H9 (cell line): Measurements from ENCODE around the gene PDIA6. TPM values are rescaled to one million over a fixed set of nuclear protein-coding genes. Genes with fewer than 3 reads are reported as not detected.

Source experiments
- DNase-seq: peaks from one replicate; pipeline ENCODE4 v3.0.0-alpha.2; 2017
- H2AFZ ChIP-seq: one replicate; pipeline ENCODE4 v1.6.1; 2013; ENCODE audit warnings: mild to moderate bottlenecking, low read length, control low read depth, moderate library complexity
- H2AK5ac ChIP-seq: 2 replicates; pipeline ENCODE4 v1.6.1; 2013; ENCODE audit warnings: low read length, control low read depth, mixed read lengths; ENCODE audit not compliant: insufficient read length
- H2BK120ac ChIP-seq: one replicate; pipeline ENCODE4 v1.6.1; 2013; ENCODE audit warnings: low read depth, mild to moderate bottlenecking, low read length, control low read depth, inconsistent platforms; ENCODE audit not compliant: poor library complexity, severe bottlenecking
- H2BK12ac ChIP-seq: 2 replicates; pipeline ENCODE4 v1.6.1; 2013; ENCODE audit warnings: low read length, control low read depth, mixed read lengths, low read depth; ENCODE audit not compliant: insufficient read length
- H2BK15ac ChIP-seq: 2 replicates; pipeline ENCODE4 v1.6.1; 2013; ENCODE audit warnings: low read depth, low read length, control low read depth
- H2BK20ac ChIP-seq: one replicate; pipeline ENCODE4 v1.6.1; 2013; ENCODE audit warnings: low read depth, mild to moderate bottlenecking, low read length, control low read depth, inconsistent platforms; ENCODE audit not compliant: poor library complexity, severe bottlenecking
- H2BK5ac ChIP-seq: 2 replicates; pipeline ENCODE4 v1.6.1; 2013; ENCODE audit warnings: low read length, control low read depth, mixed read lengths; ENCODE audit not compliant: insufficient read length
- H3K14ac ChIP-seq: 2 replicates; pipeline ENCODE4 v1.6.1; 2013; ENCODE audit warnings: low read length, control low read depth; ENCODE audit not compliant: insufficient read depth
- H3K18ac ChIP-seq: 2 replicates; pipeline ENCODE4 v1.6.1; 2013; ENCODE audit warnings: low read depth, mild to moderate bottlenecking, mixed read lengths, low read length, control low read depth; ENCODE audit not compliant: insufficient read length
- H3K23ac ChIP-seq: 2 replicates; pipeline ENCODE4 v1.6.1; 2013; ENCODE audit warnings: low read length, control low read depth, mixed read lengths, low read depth; ENCODE audit not compliant: insufficient read length
- H3K23me2 ChIP-seq: 2 replicates; pipeline ENCODE4 v1.6.1; 2013; ENCODE audit warnings: low read depth, mild to moderate bottlenecking, mixed read lengths, low read length, control low read depth; ENCODE audit not compliant: insufficient read length, poor library complexity, severe bottlenecking
- H3K27ac ChIP-seq: 2 replicates; pipeline ENCODE4 v1.5.1; 2013; ENCODE audit warnings: low read length, control low read depth, mixed read lengths, low read depth; ENCODE audit not compliant: insufficient read length
- H3K27me3 ChIP-seq: 2 replicates; pipeline ENCODE4 v1.6.1; 2013; ENCODE audit warnings: low read length, control low read depth, inconsistent platforms; ENCODE audit not compliant: insufficient read depth
- H3K4ac ChIP-seq: 2 replicates; pipeline ENCODE4 v1.6.1; 2013; ENCODE audit warnings: low read depth, mild to moderate bottlenecking, control low read depth, inconsistent platforms, low read length, moderate library complexity
- H3K4me1 ChIP-seq: 2 replicates; pipeline ENCODE4 v1.6.1; 2013; ENCODE audit warnings: low read length, control low read depth, inconsistent platforms; ENCODE audit not compliant: insufficient read depth
- H3K4me2 ChIP-seq: 2 replicates; pipeline ENCODE4 v1.6.1; 2013; ENCODE audit warnings: low read length, control low read depth, mixed read lengths; ENCODE audit not compliant: insufficient read length, insufficient read depth
- H3K56ac ChIP-seq: 2 replicates; pipeline ENCODE4 v1.6.1; 2013; ENCODE audit warnings: low read depth, mild to moderate bottlenecking, mixed read lengths, low read length, control low read depth; ENCODE audit not compliant: insufficient read length
- H3K79me1 ChIP-seq: 2 replicates; pipeline ENCODE4 v1.6.1; 2013; ENCODE audit warnings: low read depth, mild to moderate bottlenecking, moderate library complexity, low read length, control low read depth, inconsistent platforms; ENCODE audit not compliant: insufficient read depth, poor library complexity, severe bottlenecking
- H3K79me2 ChIP-seq: 2 replicates; pipeline ENCODE4 v1.6.1; 2013; ENCODE audit warnings: low read length, control low read depth, inconsistent platforms; ENCODE audit not compliant: insufficient read depth
- H3K9ac ChIP-seq: 2 replicates; pipeline ENCODE4 v1.6.1; 2013; ENCODE audit warnings: low read length, control low read depth, mixed read lengths; ENCODE audit not compliant: insufficient read length; ENCODE audit errors: extremely low read depth
- H3K9me3 ChIP-seq: one replicate; pipeline ENCODE4 v1.6.1; 2013; ENCODE audit warnings: low read depth, low read length, inconsistent platforms; ENCODE audit not compliant: control insufficient read depth
- H3T11ph ChIP-seq: one replicate; pipeline ENCODE4 v1.6.1; 2013; ENCODE audit warnings: mild to moderate bottlenecking, low read length, control low read depth, inconsistent platforms
- H4K20me1 ChIP-seq: one replicate; pipeline ENCODE4 v1.6.1; 2013; ENCODE audit not compliant: control insufficient read depth, insufficient read length, insufficient read depth
- H4K5ac ChIP-seq: 2 replicates; pipeline ENCODE4 v1.6.1; 2013; ENCODE audit warnings: low read depth, mild to moderate bottlenecking, mixed read lengths, low read length, control low read depth; ENCODE audit not compliant: insufficient read length
- H4K8ac ChIP-seq: replicated peaks from 2 replicates; pipeline ENCODE4 v1.6.1; 2013; ENCODE audit warnings: low read length, control low read depth, mixed read lengths, low read depth; ENCODE audit not compliant: insufficient read length
- H4K91ac ChIP-seq: 2 replicates; pipeline ENCODE4 v1.6.1; 2013; ENCODE audit warnings: low read depth, mild to moderate bottlenecking, moderate library complexity, mixed read lengths, low read length, control low read depth; ENCODE audit not compliant: insufficient read length
- H3K27ac Mint-ChIP-seq, 3 experiments: 2 replicates in 2 of 3; 3 replicates in 1 of 3; pipeline ENCODE4 v1.8.0; 2020 to 2021; ENCODE audit warnings: mixed read lengths in 3 of 3, mild to moderate bottlenecking in 1 of 3, moderate library complexity in 1 of 3
- H3K27me3 Mint-ChIP-seq: 2 replicates; pipeline ENCODE4 v1.8.0; 2021; ENCODE audit warnings: low read depth, mild to moderate bottlenecking, moderate library complexity, mixed read lengths
- H3K36me3 Mint-ChIP-seq, 3 experiments: 2 replicates in 2 of 3; 3 replicates in 1 of 3; pipeline ENCODE4 v1.8.0; 2020 to 2021; ENCODE audit warnings: low read depth in 3 of 3, mixed read lengths in 3 of 3; ENCODE audit not compliant: insufficient read depth in 1 of 3
- H3K4me1 Mint-ChIP-seq, 2 experiments: 2 replicates each; pipeline ENCODE4 v1.8.0; 2020; ENCODE audit warnings: mixed read lengths in 2 of 2
- H3K4me3 Mint-ChIP-seq, 2 experiments: 2 replicates in 1 of 2; 3 replicates in 1 of 2; pipeline ENCODE4 v1.8.0; 2020 to 2021; ENCODE audit warnings: mild to moderate bottlenecking in 2 of 2, mixed read lengths in 2 of 2, moderate library complexity in 1 of 2
- H3K9me3 Mint-ChIP-seq, 2 experiments: 2 replicates in 1 of 2; 3 replicates in 1 of 2; pipeline ENCODE4 v1.8.0; 2020; ENCODE audit warnings: mild to moderate bottlenecking in 2 of 2, mixed read lengths in 2 of 2, moderate library complexity in 1 of 2
- CTCF ChIP-seq: fragments of 200-600 bp; sonication (generic); conservative IDR thresholded peaks from 3 replicates; pipeline ENCODE4 v1.8.0; 2021; ENCODE audit warnings: antibody characterized with exemption, mild to moderate bottlenecking
- WGBS: extraction: QIAGEN DNeasy Blood & Tissue Kit; methylation state at CpG from one replicate; pipeline ENCODE4 v1.1.7; 2013; ENCODE audit warnings: missing lambda C conversion rate, low lambda C conversion rate, mixed read lengths; ENCODE audit not compliant: insufficient read length; ENCODE audit errors: extremely low coverage; 5-methylcytosine and 5-hydroxymethylcytosine counted together
- total RNA-seq: library from RNA; stranded (reverse); gene quantifications from 2 replicates; pipeline ENCODE4 v1.2.1, GENCODE V29; 2021

Gene PDIA6
- total RNA-seq, 1 experiment from 2014 or later = 301 TPM

- Histone ChIP-seq H2BK20ac (no peak overlapping the region), H2BK12ac (no peak overlapping the region), H3K14ac (no peak overlapping the region), H4K5ac (no peak overlapping the region), H3K18ac (peak overlapping the region; percentile 43), H3K79me2 (peaks cover 24% of the 10 kb centered on the region), H3K23me2 (peaks cover 6% of the 10 kb centered on the region), H2BK5ac (no peak overlapping the region), H3K9ac (peak overlapping the region; percentile 21), H3K79me1 (no peaks in the 10 kb centered on the region), H2BK15ac (no peak overlapping the region), H2BK120ac (no peak overlapping the region), H3T11ph (no peak overlapping the region), H3K9me3 (no peaks in the 10 kb centered on the region), H2AK5ac (no peak overlapping the region), H4K20me1 (no peaks in the 10 kb centered on the region), H3K4ac (no peak overlapping the region), H3K4me1 (no peaks in the 10 kb centered on the region; the same call in 1 of the 2 replicates), H4K8ac (no peak overlapping the region), H3K27ac (no peak overlapping the region), H3K27me3 (no peaks in the 10 kb centered on the region), H2AFZ (peak overlapping the region; percentile 53), H4K91ac (no peak overlapping the region), H3K23ac (no peak overlapping the region), H3K56ac (no peak overlapping the region), H3K4me2 (no peak overlapping the region)
- Mint-ChIP-seq H3K27ac (peak overlapping the region in 2 of 3 experiments; percentile 26 to 84; a peak in 3 of 7 replicates), H3K36me3 (peaks cover 0 to 3% (median 0%) of the 10 kb centered on the region in 3 experiments; a peak in 2 of 7 replicates), H3K4me1 (peaks cover 33% of the 10 kb centered on the region in 2 experiments), H3K9me3 (no peaks in the 10 kb centered on the region), H3K27me3 (peaks cover 5% of the 10 kb centered on the region), H3K4me3 (peak overlapping the region in 1 of 2 experiments; percentile 67; a peak in 4 of 5 replicates)
- no peak for DNase-seq
- no CpG with 5 or more reads among the region's 16 CpGs for WGBS
- peak; percentile 35; the same call in 2 of the 3 replicates for TF ChIP-seq CTCF
These were observed 2.2 kb upstream of the PDIA6 start for GRCh38 chr2:10814571-10815331.
